ENCODE data around the gene FBXO36.
"Not testable (repeated sequence)": the region's sequence is repeated elsewhere in the genome, so short reads cannot be mapped to it uniquely, and the experiment has no call there.

Gene FBXO36

DNA sequence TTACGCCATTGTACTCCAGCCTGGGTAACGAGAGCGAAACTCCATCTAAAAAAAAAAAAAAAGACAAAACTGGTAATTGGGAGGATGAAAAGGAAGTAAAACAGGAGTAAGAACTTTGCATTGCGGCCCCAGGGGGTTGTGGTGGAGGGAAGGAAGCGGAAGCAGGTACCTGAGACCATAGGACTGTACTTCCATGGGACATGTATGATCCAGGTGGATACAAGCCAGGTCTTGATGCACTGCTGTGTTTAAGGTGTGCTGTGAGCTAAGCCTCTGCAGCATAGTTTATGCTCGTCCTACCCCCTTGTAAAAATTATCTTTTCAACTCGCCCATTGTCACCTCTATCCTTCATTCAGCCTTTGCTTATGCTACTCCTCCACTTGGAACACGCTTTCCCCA is 23.7 kb downstream of the FBXO36 start:
- TF ChIP-seq, protein P1, sequence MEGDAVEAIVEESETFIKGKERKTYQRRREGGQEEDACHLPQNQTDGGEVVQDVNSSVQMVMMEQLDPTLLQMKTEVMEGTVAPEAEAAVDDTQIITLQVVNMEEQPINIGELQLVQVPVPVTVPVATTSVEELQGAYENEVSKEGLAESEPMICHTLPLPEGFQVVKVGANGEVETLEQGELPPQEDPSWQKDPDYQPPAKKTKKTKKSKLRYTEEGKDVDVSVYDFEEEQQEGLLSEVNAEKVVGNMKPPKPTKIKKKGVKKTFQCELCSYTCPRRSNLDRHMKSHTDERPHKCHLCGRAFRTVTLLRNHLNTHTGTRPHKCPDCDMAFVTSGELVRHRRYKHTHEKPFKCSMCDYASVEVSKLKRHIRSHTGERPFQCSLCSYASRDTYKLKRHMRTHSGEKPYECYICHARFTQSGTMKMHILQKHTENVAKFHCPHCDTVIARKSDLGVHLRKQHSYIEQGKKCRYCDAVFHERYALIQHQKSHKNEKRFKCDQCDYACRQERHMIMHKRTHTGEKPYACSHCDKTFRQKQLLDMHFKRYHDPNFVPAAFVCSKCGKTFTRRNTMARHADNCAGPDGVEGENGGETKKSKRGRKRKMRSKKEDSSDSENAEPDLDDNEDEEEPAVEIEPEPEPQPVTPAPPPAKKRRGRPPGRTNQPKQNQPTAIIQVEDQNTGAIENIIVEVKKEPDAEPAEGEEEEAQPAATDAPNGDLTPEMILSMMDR (conservative IDR thresholded peaks at IDR 0.05) = no peak
- H3K27ac ChIP-seq = no peak overlapping the region

GRCh38 chr2:229947544-229947943 is 25.2 kb downstream of the FBXO36 start:
- TF ChIP-seq, protein P1 (conservative IDR thresholded peaks at IDR 0.05) = no peak
- H3K27ac ChIP-seq = no peak overlapping the region

DNA sequence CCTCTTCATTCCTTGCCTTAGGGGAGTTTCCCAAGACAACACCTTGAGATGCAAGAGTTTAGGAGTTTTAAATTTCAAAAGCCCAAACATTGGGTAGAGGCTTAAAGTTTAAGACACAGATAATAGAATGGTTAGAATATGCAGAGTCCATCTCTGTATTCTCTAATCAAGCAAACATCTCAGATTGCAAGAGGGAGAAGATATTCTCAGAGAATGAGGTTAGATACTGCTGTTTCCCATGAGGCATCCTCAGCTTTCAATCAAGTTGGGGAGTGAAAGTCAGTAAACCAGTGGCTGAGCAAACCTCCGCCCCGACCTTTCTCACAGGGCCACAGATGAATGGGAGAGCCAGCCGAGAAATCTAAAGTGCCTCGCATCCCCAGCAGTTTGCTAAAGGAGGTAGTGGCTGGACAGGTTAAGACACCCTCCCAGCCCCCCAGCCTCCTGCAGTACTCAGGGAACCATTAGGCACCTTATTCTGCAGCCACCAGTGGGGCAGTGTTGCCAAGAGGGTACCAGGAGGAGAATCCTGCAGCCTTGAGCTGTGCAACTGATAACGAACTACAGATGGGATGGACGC is 30.0 kb downstream of the FBXO36 start:
- TF ChIP-seq, protein P1 (conservative IDR thresholded peaks at IDR 0.05) = no peak

GRCh38 chr2:229955663-229956062 is 33.4 kb downstream of the FBXO36 start:
- TF ChIP-seq, protein P1 (conservative IDR thresholded peaks at IDR 0.05) = no peak
- H3K27ac ChIP-seq = no peak overlapping the region

More for the DNA sequence above, 30.0 kb downstream of the FBXO36 start:
- no peak overlapping the region for H3K27ac ChIP-seq

GRCh38 chr2:229956491-229956890 is 34.2 kb downstream of the FBXO36 start:
- no peak overlapping the region for H3K27ac ChIP-seq
- TF ChIP-seq, protein P1 (conservative IDR thresholded peaks at IDR 0.05) = no peak

DNA sequence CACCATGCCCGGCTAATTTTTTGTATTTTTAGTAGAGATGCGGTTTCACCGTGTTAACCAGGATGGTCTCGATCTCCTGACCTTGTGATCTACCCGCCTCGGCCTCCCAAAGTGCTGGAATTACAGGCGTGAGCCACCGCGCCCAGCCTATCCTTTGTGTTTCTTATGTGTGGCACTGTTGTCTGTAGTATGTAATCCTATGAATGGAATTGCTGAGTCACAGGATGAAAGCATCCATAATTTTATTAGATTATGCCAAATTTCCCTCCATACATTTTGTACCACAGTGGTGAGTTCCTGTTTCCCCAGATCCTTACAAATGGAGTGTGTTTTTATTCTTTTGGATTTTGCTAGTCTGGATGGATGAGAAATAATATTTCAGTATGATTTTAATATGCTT is 41.3 kb downstream of the FBXO36 start:
- not testable (repeated sequence) for H3K27ac ChIP-seq

- TF ChIP-seq, protein P1 (conservative IDR thresholded peaks at IDR 0.05) = no peak
- no peak overlapping the region for H3K27ac ChIP-seq
Observed at GRCh38 chr2:229969921-229970320, 47.6 kb downstream of the FBXO36 start.

DNA sequence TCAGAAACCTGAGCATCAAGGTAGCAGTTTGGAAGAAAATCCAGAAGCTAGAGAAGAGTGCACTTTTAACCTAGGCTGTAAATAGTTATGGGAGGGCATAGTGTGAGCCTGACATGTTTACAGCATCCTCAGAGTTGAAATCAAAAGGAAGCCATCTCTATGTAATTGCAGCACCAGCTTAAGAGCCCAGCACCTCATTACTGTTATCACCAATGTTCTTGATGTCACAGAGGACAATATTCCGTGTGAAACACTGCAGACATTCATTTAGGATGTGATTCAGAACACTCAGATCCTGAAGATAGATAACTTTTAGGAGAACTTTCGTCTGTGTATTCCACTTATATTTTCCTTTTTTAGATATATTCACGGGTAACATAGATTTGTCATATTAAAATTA is 48.1 kb downstream of the FBXO36 start:
- H3K27ac ChIP-seq = no peak overlapping the region
- TF ChIP-seq, protein P1 (conservative IDR thresholded peaks at IDR 0.05) = no peak

Measured in VCaP (cell line).